HG03103 (cell line): ENCODE results near the gene CNN1.

Experiments used
- ATAC-seq: cut with Tn5 transposase; IDR thresholded peaks from one replicate; pipeline ENCODE4 v1.9.1; 2021; ENCODE audit warnings: low read depth; ENCODE audit not compliant: unreplicated experiment

Gene CNN1

GRCh38 chr19:11530432-11530831 lies 8.2 kb upstream of the CNN1 start:
- ATAC-seq: no peak

GRCh38 chr19:11534538-11534937 lies 4.1 kb upstream of the CNN1 start:
- no peak for ATAC-seq

DNA sequence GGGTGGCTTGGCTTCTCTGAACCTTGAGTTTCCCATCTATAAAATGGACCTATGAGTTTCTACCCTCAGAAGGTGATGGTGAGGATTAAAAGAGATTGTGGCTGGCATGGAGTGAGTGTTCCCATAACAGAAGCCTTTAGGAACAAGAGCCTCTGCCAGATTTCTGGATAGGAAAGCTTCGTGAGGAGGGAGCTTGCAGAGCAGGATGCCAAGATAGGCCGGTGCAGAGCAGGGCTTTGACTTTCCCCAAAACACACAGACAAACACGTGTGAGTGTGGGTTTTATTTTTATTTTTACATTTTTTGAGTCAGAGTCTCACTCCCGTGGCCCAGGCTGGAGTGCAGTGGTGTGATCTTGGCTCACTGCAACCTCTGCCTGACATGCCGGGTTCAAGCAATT lies 3.7 kb upstream of the CNN1 start:
- no peak for ATAC-seq

DNA sequence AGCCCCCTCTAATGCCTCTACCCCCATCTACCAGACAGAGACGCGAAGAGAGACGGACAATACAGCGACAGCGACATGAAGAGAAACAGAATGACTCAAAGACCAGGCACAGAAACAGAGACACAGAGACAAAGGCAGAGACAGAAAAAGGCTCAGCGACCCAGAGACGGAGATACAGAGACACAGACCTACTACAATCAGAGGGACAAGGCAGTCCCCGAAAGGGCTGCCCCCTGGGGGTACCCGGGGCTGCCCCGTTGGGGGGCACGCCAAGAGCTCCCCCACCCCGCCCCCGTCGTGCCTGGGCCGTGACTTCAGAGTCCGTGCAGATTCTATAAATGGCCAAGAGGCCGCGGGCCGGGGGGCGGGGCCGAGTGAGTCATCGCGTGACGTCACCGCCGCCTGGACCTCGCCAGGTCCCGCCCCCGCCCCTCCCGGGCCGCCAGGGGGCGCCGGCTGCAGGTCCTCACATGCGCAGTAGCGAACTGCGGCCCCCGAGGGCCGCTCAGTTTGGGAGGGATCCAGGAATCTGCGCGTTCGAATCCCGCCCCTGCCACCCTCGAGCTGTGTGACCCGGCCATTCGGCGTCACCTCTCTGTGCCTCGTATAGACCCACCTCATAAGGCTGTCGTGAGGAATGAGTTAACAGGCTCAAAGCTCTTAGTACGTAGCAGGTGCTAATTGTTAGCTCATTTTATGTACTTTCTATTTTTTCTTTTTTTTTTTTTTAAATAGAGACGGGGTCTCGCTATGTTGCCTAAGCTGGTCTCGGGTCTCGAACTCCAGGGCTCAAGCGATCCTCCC lies 2.7 kb upstream of the CNN1 start:
- no peak for ATAC-seq

GRCh38 chr19:11539495-11540365 lies 1.1 kb downstream of the CNN1 start:
- no peak for ATAC-seq

DNA sequence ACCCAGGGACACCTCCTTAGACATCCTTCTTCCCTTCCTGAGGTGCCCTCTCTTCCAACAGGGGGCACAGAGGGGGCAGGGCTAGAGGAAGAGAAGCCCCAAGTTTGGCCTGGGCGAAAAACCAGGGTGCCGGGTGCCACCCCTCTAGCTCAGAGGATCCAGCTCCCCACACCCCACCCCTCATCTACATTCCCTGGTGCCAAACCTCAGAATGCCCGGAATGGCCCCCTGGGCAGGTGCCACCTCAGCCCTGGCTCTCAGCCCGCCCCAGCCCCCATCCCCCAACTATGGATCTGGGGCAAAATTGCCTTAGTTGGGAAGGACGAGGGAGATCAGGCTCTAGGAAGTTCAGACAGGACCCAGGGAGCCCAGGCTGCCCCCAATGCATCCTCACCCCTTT lies 2.0 kb downstream of the CNN1 start:
- no peak for ATAC-seq

DNA sequence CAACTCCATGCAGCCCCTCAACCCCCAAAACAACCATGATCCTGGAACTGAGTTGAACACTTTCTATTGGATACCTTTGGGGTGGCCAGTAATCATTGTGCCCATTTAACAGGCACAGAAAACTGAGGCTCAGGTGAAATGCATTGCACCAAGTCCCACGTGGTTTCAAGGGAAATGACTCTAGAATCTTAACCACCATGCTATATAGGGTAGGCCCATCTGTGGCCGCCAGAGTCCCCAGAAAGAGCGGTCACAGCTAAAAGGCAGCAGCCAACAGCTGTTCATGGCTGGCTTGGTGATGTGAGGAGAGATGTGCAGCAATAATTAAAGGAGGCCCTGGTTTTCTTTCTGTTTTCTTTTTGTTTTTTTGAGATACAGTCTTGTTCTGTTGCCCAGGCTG lies 2.6 kb downstream of the CNN1 start:
- no peak for ATAC-seq

DNA sequence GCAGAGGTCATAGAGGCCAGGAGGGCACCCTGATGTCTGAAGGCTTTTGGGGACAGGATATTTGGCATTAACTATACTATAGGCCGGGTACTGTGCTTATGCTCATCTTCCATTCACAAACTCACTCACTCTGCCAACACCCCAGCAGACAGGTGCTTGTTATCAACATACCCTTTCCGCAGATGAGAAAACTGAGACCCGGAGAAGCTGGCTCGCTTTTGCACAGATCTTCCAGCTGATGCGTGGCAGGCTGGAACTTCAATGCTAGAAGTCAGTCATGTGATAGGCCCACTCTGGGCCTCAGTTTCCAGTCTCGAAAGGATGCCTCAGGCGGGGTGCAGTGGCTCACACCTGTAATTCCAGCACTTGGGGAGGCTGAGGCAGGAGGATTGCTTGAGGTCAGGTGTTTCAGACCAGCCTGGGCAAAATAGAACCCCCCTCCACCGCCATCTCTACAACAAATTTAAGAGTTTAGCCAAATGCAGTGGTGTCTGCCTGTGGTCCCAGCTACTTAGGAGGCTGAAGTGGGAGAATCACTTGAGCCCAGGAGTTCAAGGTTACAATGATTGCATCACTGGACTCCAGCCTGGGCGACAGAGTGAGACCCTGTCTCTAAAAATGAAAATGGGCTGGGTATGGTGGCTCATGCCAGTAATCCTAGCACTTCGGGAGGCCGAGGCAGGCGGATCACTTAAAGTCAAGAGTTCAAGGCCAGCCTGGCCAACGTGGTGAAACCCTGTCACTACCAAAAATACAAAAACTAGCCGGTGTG lies 9.5 kb downstream of the CNN1 start:
- ATAC-seq: no peak

DNA sequence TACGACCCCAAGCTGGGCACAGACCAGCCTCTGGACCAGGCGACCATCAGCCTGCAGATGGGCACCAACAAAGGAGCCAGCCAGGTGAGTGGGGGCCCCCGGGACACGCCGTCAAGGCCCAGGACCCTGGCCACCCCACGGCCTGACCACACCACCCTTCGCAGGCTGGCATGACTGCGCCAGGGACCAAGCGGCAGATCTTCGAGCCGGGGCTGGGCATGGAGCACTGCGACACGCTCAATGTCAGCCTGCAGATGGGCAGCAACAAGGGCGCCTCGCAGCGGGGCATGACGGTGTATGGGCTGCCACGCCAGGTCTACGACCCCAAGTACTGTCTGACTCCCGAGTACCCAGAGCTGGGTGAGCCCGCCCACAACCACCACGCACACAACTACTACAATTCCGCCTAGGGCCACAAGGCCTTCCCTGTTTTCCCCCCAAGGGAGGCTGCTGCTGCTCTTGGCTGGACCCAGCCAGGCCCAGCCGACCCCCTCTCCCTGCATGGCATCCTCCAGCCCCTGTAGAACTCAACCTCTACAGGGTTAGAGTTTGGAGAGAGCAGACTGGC lies 10.8 kb downstream of the CNN1 start:
- ATAC-seq: no peak

DNA sequence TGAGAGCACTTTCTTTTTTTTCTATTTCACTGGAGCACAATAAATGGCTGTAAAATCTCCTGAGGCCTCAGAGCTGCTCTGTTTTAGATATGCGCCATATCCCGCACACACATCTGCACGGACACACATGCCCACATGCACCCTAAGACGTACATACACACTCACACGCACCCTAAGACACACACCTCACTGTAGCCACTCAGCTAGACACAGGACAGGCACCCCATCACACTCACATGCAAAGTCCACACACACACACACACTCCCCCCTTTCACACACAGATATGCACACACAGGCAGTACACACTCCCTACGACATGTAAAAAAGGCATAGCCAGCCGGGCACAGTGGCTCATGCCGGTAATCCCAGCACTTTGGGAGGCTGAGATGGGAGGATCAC lies 11.6 kb downstream of the CNN1 start:
- ATAC-seq: no peak

GRCh38 chr19:11551603-11552235 lies 13.1 kb downstream of the CNN1 start:
- ATAC-seq: no peak

DNA sequence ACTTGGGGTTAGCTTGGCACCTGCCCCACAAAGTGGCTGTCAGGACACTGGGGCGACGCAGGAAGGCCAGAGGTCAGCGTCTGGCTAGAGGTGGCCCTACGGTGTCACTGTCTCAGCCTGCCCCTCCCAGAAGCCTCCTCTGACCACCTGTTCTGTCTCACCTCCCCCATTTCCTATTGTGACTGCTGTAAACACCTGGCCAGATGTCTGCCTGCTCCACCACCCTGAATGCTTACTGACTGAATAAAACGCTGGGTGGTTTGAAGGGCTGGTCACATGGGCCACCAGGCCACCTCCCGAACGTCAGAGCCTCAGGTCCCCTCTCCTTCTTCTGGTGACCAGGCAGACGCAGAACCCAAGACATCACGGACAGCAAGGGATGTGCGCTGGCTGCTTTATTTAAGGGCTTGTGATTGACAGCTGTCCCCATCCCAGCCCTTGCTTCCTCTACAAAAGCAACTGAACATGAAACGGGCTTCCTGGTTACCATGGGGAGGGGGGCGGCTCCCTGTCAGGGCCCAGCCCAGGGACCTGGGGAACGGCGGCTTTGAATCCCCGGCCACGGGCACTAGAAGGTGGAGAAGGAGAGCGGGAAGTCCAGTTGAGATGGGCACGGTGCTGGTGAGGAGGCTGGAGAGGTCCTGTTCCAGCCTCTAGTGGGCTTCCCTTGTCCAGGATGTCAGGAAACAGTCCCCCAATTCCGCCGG lies 14.2 kb downstream of the CNN1 start:
- ATAC-seq: no peak

GRCh38 chr19:11554160-11554559 lies 15.5 kb downstream of the CNN1 start:
- no peak for ATAC-seq

- no peak for ATAC-seq
Measured at GRCh38 chr19:11555246-11555645, 16.6 kb downstream of the CNN1 start.

- ATAC-seq: no peak
Measured at GRCh38 chr19:11556634-11557420, 18.2 kb downstream of the CNN1 start.

DNA sequence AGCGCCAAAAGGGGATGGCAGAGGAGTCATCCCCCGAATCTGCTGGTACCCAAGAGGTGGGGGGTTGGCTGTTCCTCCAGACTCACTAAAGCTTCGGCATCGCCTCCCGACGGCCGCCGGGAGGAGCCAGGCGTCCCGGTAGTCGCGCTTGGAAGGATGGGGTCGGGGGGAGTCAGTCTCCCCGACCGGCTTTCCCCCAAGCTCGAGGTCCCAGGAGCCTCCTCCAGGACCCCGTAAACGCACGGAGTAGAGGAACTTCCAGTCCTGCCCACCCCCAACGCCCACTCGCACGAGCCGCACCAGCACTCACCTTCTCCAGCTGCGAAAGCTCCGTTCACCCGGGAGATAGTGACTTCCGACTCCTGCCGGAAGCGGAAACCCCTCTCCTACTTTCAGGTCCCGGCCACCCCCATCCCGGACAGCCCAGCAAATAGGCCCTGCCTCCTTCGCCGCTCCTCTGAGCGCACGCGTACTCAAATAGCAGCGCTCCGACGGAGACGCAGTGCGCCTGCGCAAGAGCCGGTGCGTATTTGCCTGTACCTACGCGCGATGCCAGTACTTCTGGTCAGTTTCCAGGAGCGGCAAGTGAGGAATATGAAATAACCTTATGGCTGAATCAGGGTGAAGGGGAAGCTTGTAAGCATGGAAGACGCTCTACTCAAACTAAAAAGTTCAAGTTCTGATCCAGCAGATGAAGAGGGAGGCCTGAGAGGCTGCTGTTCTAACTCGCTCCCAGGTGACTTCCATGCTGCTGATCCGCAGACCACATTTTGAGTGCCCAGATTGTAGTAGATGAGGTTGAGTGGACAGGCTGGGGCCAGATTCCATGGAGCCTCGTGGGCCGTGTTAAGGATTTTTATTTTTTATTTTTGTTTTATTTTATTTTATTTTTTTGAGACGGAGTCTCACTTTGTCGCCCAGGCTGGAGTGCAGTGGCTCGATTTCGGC lies 20.5 kb downstream of the CNN1 start, which contains the start of gene ELOF1:
ELOF1 (minus strand) TSS at position 350 of the 948 bp plus-strand sequence. CDS start 4,883 bp downstream, outside the sequence.
- no peak for ATAC-seq

DNA sequence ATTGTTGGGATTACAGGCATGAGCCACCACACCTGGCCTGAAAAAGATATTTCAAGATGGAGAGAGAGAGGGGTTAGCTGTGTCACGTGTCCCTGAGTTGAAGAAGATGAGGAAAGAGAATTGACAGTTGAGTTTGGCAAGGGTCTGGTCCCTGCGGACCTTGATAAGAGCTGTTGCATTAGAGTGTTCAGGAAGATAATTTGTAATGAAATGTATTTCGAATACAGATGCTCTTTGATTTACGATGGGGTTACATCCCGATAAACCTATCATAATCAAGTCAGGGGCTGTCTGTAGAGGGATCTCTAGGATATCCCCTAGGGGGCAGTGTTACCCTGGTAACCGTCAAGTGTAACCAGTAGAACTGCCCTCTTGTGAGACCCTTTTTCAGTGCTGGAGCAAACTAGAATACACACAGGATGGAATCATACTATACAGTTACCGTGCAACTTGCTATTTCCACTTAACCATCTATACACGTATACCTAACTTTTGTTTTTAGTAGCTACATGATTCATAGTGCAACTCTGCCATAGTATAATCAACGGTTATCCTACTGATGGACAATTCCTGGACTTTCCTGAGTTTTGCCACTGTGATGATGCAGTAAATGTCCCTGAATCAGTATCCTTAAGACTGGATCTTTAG lies 21.9 kb downstream of the CNN1 start:
- no peak for ATAC-seq
